Activated CD4-positive, alpha-beta T cell treated with anti-CD3 and anti-CD28 coated beads, Interleukin-2, amount 10 ng/mL, durations not matched to agents 7 days and 5 days (primary cell): ENCODE results near the gene AACS. TPM values are rescaled to one million over a fixed set of nuclear protein-coding genes. Genes with fewer than 3 reads are reported as not detected.
A peak's percentile ranks its signal among the peaks of the same experiment; 100 is the strongest.
"Not testable (repeated sequence)": the region's sequence is repeated elsewhere in the genome, so short reads cannot be mapped to it uniquely, and the experiment has no call there.

Experiments used
- CTCF ChIA-PET: fragments of 350-600 bp; sonication (Branson Sonifier 250); formaldehyde crosslinking; loops from one replicate; lab custom pipeline; 2021; ENCODE audit warnings: antibody characterized with exemption; lab: Charles Lee
- POLR2A ChIA-PET: fragments of 350-600 bp; sonication (Branson Sonifier 250); formaldehyde crosslinking; loops from one replicate; lab custom pipeline; 2021; ENCODE audit warnings: antibody characterized with exemption; lab: Charles Lee
- DNase-seq: peaks from one replicate; pipeline ENCODE4 v3.0.0-alpha.2; 2020
- H3K27ac Mint-ChIP-seq: one replicate; pipeline ENCODE4 v1.8.0; 2021; ENCODE audit warnings: mild to moderate bottlenecking, moderate library complexity, mixed read lengths
- H3K27me3 Mint-ChIP-seq: one replicate; pipeline ENCODE4 v1.8.0; 2021; ENCODE audit warnings: mixed read lengths
- H3K36me3 Mint-ChIP-seq: one replicate; pipeline ENCODE4 v1.8.0; 2021; ENCODE audit warnings: low read depth, mixed read lengths
- H3K4me1 Mint-ChIP-seq: one replicate; pipeline ENCODE4 v1.8.0; 2021; ENCODE audit warnings: mixed read lengths
- H3K4me3 Mint-ChIP-seq: one replicate; pipeline ENCODE4 v1.8.0; 2021; ENCODE audit warnings: mild to moderate bottlenecking, moderate library complexity, mixed read lengths
- H3K9me3 Mint-ChIP-seq: one replicate; pipeline ENCODE4 v1.8.0; 2021; ENCODE audit warnings: mixed read lengths
- total RNA-seq, 2 experiments: library from RNA; stranded (reverse); gene quantifications; one replicate each; pipeline ENCODE4 v1.2.3, GENCODE V29; 2021

AACS gene
- 10 to 100 TPM; 17.8 to 19.1 TPM for total RNA-seq

GRCh38 chr12:125065021-125065918 is at the start of gene AACS:
Gene AACS (plus strand): TSS chr12:125065435. CDS start chr12:125065585, 150 bp downstream.
- peaks cover 17% of the 10 kb centered on the region for H3K4me1 Mint-ChIP-seq
- H3K27ac Mint-ChIP-seq: peak within 1 kb of the TSS; percentile 80
- H3K9me3 Mint-ChIP-seq: no peaks in the 10 kb centered on the region
- no peaks in the 10 kb centered on the region for H3K36me3 Mint-ChIP-seq
- H3K27me3 Mint-ChIP-seq: peaks cover 14% of the 10 kb centered on the region
- peak; percentile 75 for DNase-seq
- H3K4me3 Mint-ChIP-seq: peak within 1 kb of the TSS; percentile 73
- CTCF ChIA-PET: interaction anchor here (0.6 to 2.1 kb wide), 5 partner anchors 10 to 159 kb away, joined by 3 to 13 read pairs (median 7); no protein-coding TSS in a partner anchor
- POLR2A ChIA-PET: no interaction called here

GRCh38 chr12:125015680-125016310 is 49.4 kb upstream of the AACS start:
- H3K4me1 Mint-ChIP-seq: no peaks in the 10 kb centered on the region
- H3K36me3 Mint-ChIP-seq: peaks cover 27% of the 10 kb centered on the region
- H3K27me3 Mint-ChIP-seq: no peaks in the 10 kb centered on the region
- no peak overlapping the region for H3K27ac Mint-ChIP-seq
- no peak for DNase-seq
- no peak overlapping the region for H3K4me3 Mint-ChIP-seq
- H3K9me3 Mint-ChIP-seq: no peaks in the 10 kb centered on the region
- ChIA-PET CTCF (interaction anchor here (0.6 kb wide), 1 partner anchor 13 kb away, joined by 4 read pairs; no protein-coding TSS in a partner anchor), POLR2A (no interaction called here)

GRCh38 chr12:125017801-125018200 is 47.4 kb upstream of the AACS start:
- DNase-seq: no peak
- H3K4me3 Mint-ChIP-seq: no peak overlapping the region
- no peaks in the 10 kb centered on the region for H3K9me3 Mint-ChIP-seq
- ChIA-PET CTCF (interaction anchor here (0.6 kb wide), 1 partner anchor 128 kb away, joined by 3 read pairs; no protein-coding TSS in a partner anchor), POLR2A (no interaction called here)
- no peaks in the 10 kb centered on the region for H3K4me1 Mint-ChIP-seq
- no peaks in the 10 kb centered on the region for H3K27me3 Mint-ChIP-seq
- no peak overlapping the region for H3K27ac Mint-ChIP-seq
- peaks cover 36% of the 10 kb centered on the region for H3K36me3 Mint-ChIP-seq

- CTCF ChIA-PET: no interaction called here
- no peak overlapping the region for H3K27ac Mint-ChIP-seq
- H3K36me3 Mint-ChIP-seq: peaks cover 41% of the 10 kb centered on the region
- no peak overlapping the region for H3K4me3 Mint-ChIP-seq
- POLR2A ChIA-PET: no interaction called here
- no peaks in the 10 kb centered on the region for H3K4me1 Mint-ChIP-seq
- H3K27me3 Mint-ChIP-seq: no peaks in the 10 kb centered on the region
- peaks cover 3% of the 10 kb centered on the region for H3K9me3 Mint-ChIP-seq
- no peak for DNase-seq
These were observed 46.9 kb upstream of the AACS start for GRCh38 chr12:125018356-125018755.

GRCh38 chr12:125021096-125021495 is 44.1 kb upstream of the AACS start:
- no peaks in the 10 kb centered on the region for H3K4me1 Mint-ChIP-seq
- peaks cover 36% of the 10 kb centered on the region for H3K36me3 Mint-ChIP-seq
- H3K9me3 Mint-ChIP-seq: peaks cover 3% of the 10 kb centered on the region
- POLR2A ChIA-PET: no interaction called here
- H3K27me3 Mint-ChIP-seq: no peaks in the 10 kb centered on the region
- CTCF ChIA-PET: interaction anchor here (2.0 kb wide), 1 partner anchor 9 kb away, joined by 6 read pairs; no protein-coding TSS in a partner anchor
- DNase-seq: no peak
- no peak overlapping the region for H3K27ac Mint-ChIP-seq
- no peak overlapping the region for H3K4me3 Mint-ChIP-seq

- DNase-seq: no peak
- ChIA-PET CTCF (interaction anchor here (2.0 kb wide), 1 partner anchor 8 kb away, joined by 6 read pairs; no protein-coding TSS in a partner anchor), POLR2A (no interaction called here)
- no peak overlapping the region for H3K4me3 Mint-ChIP-seq
- no peaks in the 10 kb centered on the region for H3K4me1 Mint-ChIP-seq
- H3K27ac Mint-ChIP-seq: no peak overlapping the region
- no peaks in the 10 kb centered on the region for H3K27me3 Mint-ChIP-seq
- peaks cover 3% of the 10 kb centered on the region for H3K9me3 Mint-ChIP-seq
- H3K36me3 Mint-ChIP-seq: peaks cover 37% of the 10 kb centered on the region
These were observed 43.5 kb upstream of the AACS start for GRCh38 chr12:125021771-125022170.

- Mint-ChIP-seq H3K27me3 (no peaks in the 10 kb centered on the region), H3K36me3 (peaks cover 36% of the 10 kb centered on the region), H3K27ac (no peak overlapping the region), H3K4me3 (no peak overlapping the region), H3K4me1 (no peaks in the 10 kb centered on the region), H3K9me3 (peaks cover 3% of the 10 kb centered on the region)
- ChIA-PET CTCF (no interaction called here), POLR2A (no interaction called here)
- DNase-seq: no peak
These were observed 42.2 kb upstream of the AACS start for GRCh38 chr12:125023065-125023464.

- peak overlapping the region; percentile 60 for H3K27ac Mint-ChIP-seq
- peaks cover 29% of the 10 kb centered on the region for H3K36me3 Mint-ChIP-seq
- POLR2A ChIA-PET: no interaction called here
- CTCF ChIA-PET: no interaction called here
- no peak for DNase-seq
- H3K27me3 Mint-ChIP-seq: no peaks in the 10 kb centered on the region
- H3K4me1 Mint-ChIP-seq: no peaks in the 10 kb centered on the region
- peaks cover 3% of the 10 kb centered on the region for H3K9me3 Mint-ChIP-seq
- H3K4me3 Mint-ChIP-seq: no peak overlapping the region
These were observed 40.2 kb upstream of the AACS start for GRCh38 chr12:125024949-125025563.

- Mint-ChIP-seq H3K27ac (no peak overlapping the region), H3K4me1 (no peaks in the 10 kb centered on the region), H3K36me3 (peaks cover 29% of the 10 kb centered on the region), H3K27me3 (no peaks in the 10 kb centered on the region), H3K9me3 (peaks cover 3% of the 10 kb centered on the region), H3K4me3 (no peak overlapping the region)
- DNase-seq: no peak
- ChIA-PET CTCF (interaction anchor here (0.6 to 1.3 kb wide), 3 partner anchors 13 to 67 kb away, joined by 3 read pairs; no protein-coding TSS in a partner anchor), POLR2A (no interaction called here)
These were observed 39.5 kb upstream of the AACS start for GRCh38 chr12:125025606-125026235.

- Mint-ChIP-seq H3K27ac (no peak overlapping the region), H3K27me3 (no peaks in the 10 kb centered on the region), H3K36me3 (peaks cover 14% of the 10 kb centered on the region), H3K4me3 (no peak overlapping the region), H3K4me1 (no peaks in the 10 kb centered on the region), H3K9me3 (peaks cover under 1% of the 10 kb centered on the region)
- DNase-seq: no peak
- CTCF ChIA-PET: no interaction called here
- POLR2A ChIA-PET: no interaction called here
These were observed 37.1 kb upstream of the AACS start for GRCh38 chr12:125028106-125028505.

- DNase-seq: no peak
- Mint-ChIP-seq H3K36me3 (peaks cover 9% of the 10 kb centered on the region), H3K4me1 (no peaks in the 10 kb centered on the region), H3K27ac (no peak overlapping the region), H3K27me3 (no peaks in the 10 kb centered on the region), H3K9me3 (peaks cover 2% of the 10 kb centered on the region), H3K4me3 (no peak overlapping the region)
- ChIA-PET POLR2A (no interaction called here), CTCF (interaction anchor here (1.9 kb wide), 1 partner anchor 9 kb away, joined by 6 read pairs; no protein-coding TSS in a partner anchor)
These were observed 35.4 kb upstream of the AACS start for GRCh38 chr12:125029761-125030358.

- CTCF ChIA-PET: interaction anchor here (0.6 kb wide), 2 partner anchors 9 to 110 kb away, joined by 3 read pairs; no protein-coding TSS in a partner anchor
- H3K4me1 Mint-ChIP-seq, H3K27me3 Mint-ChIP-seq, H3K4me3 Mint-ChIP-seq, DNase-seq, H3K27ac Mint-ChIP-seq, POLR2A ChIA-PET, H3K9me3 Mint-ChIP-seq, H3K36me3 Mint-ChIP-seq: not testable (repeated sequence)
These were observed 33.8 kb upstream of the AACS start for GRCh38 chr12:125031471-125031870.
